PFSK-1 (cell line): Measurements from ENCODE around the gene ZNF135.

Experiments
- FOXP2 ChIP-seq: optimal IDR thresholded peaks from 2 replicates; pipeline ENCODE3; 2011; ENCODE audit warnings: borderline replicate concordance, control low read depth, inconsistent platforms; ENCODE audit not compliant: insufficient read depth; ENCODE audit errors: extremely low read length, extremely low read depth
- POLR2AphosphoS5 ChIP-seq: IDR thresholded peaks from 2 replicates; pipeline ENCODE4 v1.6.1; 2012; ENCODE audit warnings: low read depth, mild to moderate bottlenecking, control low read depth, low read length, moderate library complexity
- SIN3A ChIP-seq: IDR thresholded peaks from 2 replicates; pipeline ENCODE4 v1.6.1; 2012; ENCODE audit warnings: mild to moderate bottlenecking, low read length, moderate library complexity, borderline replicate concordance; ENCODE audit not compliant: insufficient read depth
- TAF1 ChIP-seq: IDR thresholded peaks from 2 replicates; pipeline ENCODE4 v1.6.1; 2012; ENCODE audit warnings: low read length, control low read depth, borderline replicate concordance; ENCODE audit not compliant: insufficient read depth
- TF ChIP-seq, protein P1 (sequence below), 2 experiments: IDR thresholded peaks; 2 replicates each; pipeline versions ENCODE4 v1.6.1 to v1.8.0; 2011 to 2012; ENCODE audit warnings: low read depth in 2 of 2, low read length in 2 of 2, control low read depth in 1 of 2, inconsistent platforms in 1 of 2, mild to moderate bottlenecking in 1 of 2, moderate library complexity in 1 of 2; ENCODE audit not compliant: insufficient read depth in 1 of 2

ZNF135 gene

DNA sequence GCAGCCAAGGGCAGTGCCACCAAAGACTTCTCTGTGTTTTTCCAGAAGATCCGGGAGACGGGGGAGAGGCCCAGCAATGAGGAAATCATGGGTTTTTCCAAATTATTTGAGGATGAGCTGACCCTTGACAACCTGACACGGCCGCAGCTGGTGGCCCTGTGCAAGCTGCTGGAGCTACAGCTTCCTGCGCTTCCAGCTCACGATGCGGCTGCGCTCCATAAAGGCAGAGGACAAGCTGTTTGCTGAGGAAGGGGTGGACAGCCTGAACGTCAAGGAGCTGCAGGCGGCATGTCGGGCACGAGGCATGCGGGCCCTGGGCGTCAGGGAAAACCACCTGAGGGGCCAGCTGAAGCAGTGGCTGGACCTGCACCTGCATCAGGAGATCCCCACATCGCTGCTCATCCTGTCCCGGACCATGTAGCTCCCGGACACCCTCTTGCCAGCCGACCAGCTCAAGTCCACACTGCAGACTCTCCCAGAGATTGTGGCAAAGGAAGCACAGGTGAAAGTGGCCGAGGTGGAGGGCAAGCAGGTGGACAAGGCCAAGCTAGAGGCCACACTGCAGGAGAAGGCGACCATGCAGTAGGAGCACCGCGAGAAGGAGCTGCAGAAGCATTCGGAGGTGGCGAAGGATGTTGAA lies 13.6 kb upstream of the ZNF135 start:
- TF ChIP-seq POLR2AphosphoS5: no peak
- TF ChIP-seq SIN3A: no peak
- TF ChIP-seq FOXP2: no peak
- no peak for TF ChIP-seq TAF1
- TF ChIP-seq, protein P1, sequence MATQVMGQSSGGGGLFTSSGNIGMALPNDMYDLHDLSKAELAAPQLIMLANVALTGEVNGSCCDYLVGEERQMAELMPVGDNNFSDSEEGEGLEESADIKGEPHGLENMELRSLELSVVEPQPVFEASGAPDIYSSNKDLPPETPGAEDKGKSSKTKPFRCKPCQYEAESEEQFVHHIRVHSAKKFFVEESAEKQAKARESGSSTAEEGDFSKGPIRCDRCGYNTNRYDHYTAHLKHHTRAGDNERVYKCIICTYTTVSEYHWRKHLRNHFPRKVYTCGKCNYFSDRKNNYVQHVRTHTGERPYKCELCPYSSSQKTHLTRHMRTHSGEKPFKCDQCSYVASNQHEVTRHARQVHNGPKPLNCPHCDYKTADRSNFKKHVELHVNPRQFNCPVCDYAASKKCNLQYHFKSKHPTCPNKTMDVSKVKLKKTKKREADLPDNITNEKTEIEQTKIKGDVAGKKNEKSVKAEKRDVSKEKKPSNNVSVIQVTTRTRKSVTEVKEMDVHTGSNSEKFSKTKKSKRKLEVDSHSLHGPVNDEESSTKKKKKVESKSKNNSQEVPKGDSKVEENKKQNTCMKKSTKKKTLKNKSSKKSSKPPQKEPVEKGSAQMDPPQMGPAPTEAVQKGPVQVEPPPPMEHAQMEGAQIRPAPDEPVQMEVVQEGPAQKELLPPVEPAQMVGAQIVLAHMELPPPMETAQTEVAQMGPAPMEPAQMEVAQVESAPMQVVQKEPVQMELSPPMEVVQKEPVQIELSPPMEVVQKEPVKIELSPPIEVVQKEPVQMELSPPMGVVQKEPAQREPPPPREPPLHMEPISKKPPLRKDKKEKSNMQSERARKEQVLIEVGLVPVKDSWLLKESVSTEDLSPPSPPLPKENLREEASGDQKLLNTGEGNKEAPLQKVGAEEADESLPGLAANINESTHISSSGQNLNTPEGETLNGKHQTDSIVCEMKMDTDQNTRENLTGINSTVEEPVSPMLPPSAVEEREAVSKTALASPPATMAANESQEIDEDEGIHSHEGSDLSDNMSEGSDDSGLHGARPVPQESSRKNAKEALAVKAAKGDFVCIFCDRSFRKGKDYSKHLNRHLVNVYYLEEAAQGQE (IDR thresholded peaks at IDR 0.05; ENCODE audit: insufficient read depth in 1 of 2, low read depth in 2 of 2, low read length in 2 of 2): no peak

DNA sequence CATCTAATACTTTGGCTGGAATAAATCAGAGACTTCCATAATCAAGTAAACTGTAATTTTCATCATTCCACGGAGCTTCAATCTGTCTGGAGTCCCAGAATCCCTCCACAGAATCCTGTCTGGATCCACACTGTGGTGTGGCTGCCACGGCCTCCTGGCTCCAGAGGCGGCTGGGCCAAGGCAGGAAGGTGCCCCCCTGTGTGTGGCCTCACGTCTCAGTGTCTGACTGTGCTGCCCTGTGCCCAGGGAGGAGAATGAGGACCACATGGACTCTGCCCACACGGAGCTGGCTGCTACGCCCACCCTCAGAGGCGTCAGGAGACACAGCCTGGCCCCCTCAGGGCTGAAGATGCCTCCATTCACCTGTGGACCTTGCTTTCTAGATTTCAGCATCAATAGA lies 12.2 kb upstream of the ZNF135 start:
- TF ChIP-seq FOXP2 (no peak), SIN3A (no peak), POLR2AphosphoS5 (no peak), TAF1 (no peak)
- TF ChIP-seq, protein P1 (IDR thresholded peaks at IDR 0.05; ENCODE audit: insufficient read depth in 1 of 2, low read depth in 2 of 2, low read length in 2 of 2): no peak

DNA sequence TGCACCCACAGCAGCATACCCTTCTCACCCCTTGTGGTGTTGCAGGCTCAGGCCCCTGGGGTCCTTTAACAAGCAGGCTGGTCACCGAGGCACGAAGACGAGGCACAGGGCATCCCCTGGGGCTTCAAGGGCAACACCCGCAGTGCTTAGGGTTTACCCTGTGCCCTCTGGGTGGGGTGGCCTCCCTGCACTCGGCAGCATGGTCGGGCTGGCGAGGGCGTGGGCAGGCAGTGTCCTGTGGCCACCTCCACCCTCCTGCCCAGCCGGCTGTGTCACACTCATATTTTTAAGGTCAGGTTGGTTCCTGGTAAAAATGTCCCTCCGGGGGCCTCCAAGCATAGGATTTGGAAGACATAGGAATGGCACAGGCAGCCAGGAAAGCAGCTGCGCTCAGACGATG lies 11.4 kb upstream of the ZNF135 start:
- TF ChIP-seq TAF1 (no peak), SIN3A (no peak), POLR2AphosphoS5 (no peak), FOXP2 (no peak)
- TF ChIP-seq, protein P1 (IDR thresholded peaks at IDR 0.05; ENCODE audit: insufficient read depth in 1 of 2, low read depth in 2 of 2, low read length in 2 of 2): no peak

DNA sequence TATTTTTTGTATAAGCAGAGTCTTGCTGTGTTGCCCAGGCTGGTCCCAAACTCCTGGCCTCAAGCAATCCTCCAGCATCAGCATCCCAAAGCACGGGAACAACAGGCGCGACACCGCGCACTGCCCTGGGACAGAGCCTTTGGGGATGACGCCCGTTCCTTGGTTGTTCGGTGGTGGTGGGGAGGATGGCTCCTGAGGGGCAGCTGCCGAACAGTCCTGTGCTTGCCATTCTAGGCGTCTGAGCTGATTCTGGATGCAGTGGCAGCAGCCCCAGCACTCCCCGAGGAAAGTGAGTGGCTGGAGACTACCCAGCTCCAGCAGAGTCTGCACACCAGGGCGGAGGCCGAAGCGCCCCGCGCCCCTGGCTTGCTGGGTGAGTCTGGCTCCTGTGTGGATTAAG lies 6.8 kb upstream of the ZNF135 start:
- TF ChIP-seq SIN3A: no peak
- TF ChIP-seq TAF1: no peak
- no peak for TF ChIP-seq POLR2AphosphoS5
- TF ChIP-seq FOXP2: no peak
- TF ChIP-seq, protein P1 (IDR thresholded peaks at IDR 0.05; ENCODE audit: insufficient read depth in 1 of 2, low read depth in 2 of 2, low read length in 2 of 2): no peak
